NCI-H1417 (cell line): ENCODE measurements around the gene TGM5.
"Not testable (repeated sequence)": the region's sequence is repeated elsewhere in the genome, so short reads cannot be mapped to it uniquely, and the experiment has no call there.

Source experiments
- DNase-seq, 3 experiments: peaks; one replicate each; lab custom pipeline; 2025; lab: John Stamatoyannopoulos, UW

The TGM5 gene, protein sequence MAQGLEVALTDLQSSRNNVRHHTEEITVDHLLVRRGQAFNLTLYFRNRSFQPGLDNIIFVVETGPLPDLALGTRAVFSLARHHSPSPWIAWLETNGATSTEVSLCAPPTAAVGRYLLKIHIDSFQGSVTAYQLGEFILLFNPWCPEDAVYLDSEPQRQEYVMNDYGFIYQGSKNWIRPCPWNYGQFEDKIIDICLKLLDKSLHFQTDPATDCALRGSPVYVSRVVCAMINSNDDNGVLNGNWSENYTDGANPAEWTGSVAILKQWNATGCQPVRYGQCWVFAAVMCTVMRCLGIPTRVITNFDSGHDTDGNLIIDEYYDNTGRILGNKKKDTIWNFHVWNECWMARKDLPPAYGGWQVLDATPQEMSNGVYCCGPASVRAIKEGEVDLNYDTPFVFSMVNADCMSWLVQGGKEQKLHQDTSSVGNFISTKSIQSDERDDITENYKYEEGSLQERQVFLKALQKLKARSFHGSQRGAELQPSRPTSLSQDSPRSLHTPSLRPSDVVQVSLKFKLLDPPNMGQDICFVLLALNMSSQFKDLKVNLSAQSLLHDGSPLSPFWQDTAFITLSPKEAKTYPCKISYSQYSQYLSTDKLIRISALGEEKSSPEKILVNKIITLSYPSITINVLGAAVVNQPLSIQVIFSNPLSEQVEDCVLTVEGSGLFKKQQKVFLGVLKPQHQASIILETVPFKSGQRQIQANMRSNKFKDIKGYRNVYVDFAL

DNA sequence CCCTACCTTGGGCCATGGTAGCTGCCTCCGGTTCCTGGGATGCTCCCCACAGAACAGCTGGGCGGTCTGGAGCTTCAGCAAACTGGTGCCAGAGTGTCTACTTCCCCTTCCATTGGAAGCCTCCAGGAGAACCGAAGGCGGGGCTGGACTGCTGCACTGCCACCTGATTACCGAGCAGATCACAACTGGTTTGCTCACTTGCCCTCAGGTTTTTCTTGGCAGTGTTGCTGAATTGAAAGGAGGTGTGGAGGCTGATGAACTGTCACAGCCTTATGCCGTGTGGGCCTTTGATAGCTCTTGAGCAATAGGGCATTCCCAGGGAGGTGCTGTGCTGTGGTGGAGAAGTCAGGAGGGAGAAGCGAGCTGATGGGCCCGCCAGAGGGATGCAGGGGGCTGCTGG, at the start of gene TGM5:
TSS of gene TGM5 (minus strand) at position 95 of the 400 bp plus-strand sequence. CDS start at position 16, 79 bp downstream.
- DNase-seq, result no peak

DNA sequence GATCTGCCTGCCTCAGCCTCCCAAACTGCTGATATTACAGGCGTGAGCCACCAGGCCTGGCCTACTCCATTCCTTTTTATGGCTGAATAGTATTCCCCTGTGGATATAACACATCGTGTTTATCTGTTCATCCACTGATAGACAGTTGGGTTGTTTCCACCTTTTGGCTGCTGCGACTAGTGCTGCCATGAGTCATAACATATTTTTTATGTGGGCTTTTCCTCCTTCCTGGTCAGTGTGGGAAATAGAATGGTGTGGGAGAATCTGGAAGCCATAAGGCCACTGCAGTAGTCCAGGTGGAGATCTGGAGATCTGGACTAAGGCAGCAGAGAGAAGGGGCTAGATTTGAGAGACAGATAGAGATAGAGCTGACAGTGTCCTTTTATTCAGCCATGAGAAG, 47.4 kb upstream of the TGM5 start:
- no peak for DNase-seq

DNA sequence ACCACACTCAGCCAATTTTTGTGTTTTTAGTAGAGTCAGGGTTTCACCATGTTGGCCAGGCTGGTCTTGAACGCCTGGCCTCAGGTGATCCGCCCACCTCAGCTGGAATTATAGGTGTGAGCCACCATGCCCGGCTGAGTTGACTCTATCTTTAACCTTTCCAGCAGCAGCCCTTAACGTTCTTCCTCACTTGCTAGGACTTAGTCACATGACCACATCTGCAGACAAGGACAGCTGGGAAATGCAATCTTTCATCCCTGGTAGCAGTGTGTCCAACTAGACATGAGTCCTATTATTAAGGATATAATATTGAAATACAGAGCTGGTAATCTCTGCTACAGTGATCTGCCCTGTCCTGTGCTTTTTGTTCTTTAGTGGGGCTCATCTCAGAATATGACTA, 45.6 kb upstream of the TGM5 start:
- DNase-seq, result no peak

DNA sequence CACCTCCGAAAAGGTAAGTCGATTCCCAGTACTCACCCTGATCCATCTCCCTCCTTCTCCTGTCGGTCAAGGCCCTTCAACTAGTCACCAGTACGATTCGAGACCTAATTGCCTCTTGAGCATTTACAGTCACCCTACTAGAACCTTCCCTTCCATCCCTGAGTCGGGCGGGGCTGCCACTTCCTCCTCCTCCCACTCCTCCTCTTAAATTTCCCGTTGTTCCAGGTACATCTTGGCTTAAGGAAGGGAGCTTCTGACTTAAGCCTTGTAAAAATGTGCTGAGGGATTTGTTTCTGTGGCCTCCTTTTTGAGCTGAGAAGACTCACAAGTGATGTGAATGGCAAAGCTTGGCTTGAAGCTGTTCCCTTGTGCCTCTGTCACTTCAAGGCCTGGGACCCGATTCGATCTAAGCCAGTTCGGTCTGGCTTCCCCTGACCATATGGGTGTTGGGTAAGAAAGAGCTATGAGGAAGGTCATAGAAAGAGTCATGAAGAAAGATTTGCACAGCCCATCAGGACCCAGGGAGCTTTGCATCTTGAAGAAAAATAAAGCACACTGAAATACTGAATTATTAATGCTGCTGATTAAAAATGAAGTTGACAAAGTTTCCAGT, 35.6 kb upstream of the TGM5 start, which contains the start of gene TGM7:
TSS of gene TGM7 (minus strand) at position 51 of the 613 bp plus-strand sequence.
- DNase-seq, result no peak

DNA sequence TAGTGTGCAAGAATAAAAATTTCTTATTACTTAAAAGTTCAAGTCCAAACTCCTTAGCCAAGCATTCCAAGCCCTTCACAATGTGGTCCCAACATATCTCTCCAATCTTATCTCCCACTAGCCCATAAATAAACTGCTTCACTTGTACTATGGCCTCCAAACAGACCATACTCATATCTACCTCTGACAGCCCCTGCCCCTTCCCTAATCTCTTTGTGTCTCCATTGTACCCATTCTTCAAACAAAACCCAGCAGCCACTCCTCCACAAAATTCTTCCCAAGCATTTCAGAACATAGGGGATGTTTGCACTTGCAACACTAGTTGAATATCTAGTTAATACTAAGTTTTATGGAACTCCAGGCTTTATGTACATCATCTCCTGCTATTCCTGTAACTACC, 33.2 kb upstream of the TGM5 start:
- DNase-seq, result no peak

DNA sequence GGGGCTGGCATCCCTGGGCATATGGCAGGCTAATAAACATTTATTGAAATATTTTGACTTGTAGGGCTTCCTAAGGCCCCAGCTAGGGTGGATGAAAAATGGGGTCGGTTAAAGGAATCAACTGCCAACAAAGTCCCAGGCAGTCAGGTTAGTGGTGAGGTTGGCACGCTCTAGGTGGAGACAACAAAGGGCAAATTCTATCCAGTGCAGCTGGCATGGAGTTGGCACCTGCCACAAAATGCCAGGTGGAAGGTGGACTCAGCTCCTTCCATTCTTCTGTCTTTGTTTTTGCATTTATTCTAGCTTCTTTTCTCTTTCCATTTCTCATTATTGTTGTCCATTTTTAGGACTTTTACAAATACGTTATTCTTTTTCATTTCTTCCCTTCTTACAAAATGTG, 32.7 kb upstream of the TGM5 start:
- no peak for DNase-seq

DNA sequence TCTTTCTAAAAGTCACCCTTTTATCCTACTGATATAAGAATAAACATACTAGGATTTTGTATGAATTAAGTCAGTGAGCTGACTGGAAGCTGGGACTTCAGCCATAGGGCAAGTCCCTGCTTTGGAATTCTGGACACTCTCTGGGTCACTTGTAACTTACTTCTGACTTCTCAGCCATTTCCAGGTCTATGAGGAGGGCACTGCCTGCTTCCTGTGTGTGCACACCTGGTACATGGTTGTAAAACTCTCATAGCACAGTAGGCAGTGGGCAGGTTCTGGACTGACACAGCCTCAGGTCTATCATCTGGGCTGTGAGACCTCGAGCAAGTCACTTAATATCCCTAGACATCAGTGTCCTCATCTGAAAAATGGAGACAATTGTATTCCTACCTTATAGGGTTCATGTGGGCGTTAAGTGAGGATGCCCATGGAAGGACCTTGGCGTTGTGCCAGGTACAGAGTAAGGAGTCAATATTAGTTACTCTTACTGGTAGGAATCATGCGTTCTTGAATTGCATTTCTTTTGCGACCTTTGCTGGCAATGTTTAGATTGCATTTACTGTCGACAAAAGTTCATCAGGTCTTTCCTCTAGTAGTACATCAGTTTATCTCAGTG, 27.5 kb upstream of the TGM5 start:
- DNase-seq, result no peak

DNA sequence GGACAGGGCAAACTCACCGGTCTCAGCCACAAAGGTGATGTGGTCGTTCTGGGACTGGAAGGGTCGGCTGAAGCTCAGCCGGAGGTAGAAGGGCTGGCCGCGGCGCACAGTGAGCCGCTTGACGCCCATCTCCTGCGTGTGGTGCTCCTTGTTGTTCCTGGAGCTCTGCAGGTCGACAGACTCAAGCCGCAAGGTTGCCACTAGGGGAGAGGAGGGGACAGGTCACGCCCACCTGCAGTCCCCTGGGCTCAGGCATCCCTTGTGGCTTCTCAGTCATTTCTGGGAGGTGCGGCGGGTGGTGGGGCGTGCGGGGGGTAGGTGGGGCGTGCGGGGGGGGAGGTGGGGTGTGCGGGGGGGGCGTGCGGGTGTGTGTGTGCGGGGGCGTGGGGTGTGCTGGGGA, 26.7 kb upstream of the TGM5 start:
- peak in 1 of 3 experiments; percentile 5 for DNase-seq

DNA sequence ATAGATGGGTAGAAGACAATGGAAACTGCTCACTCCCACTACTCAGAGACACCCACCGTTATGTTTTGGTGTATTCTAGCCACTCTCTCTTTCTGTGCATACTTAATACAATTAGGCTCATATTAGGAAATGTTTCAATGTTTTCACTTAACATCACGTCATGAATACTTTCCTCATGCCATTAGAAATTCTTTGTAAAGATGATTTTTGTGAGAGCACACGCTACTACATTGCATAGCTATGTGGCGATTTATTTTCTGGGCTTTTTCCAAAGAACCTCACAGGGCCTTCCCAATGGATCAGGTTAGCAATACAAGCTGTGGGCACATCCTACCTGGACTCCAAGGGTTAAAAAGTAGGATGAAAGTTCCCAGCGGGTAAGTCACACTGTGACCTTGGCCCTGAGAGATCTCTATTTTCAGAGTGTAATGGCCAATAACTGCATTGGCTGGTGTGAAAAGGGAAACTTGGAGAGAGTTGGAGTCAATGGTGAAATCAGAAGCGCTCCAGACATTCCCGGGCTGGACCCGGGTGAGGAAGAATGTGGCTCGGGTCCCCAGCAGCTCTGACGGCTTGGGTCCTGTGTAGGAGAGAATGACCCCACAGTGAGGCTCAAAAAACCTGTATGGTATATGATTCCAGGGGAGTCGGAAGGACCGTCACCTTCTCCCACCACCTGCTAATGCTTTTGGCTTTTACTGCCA, 25.8 kb upstream of the TGM5 start:
- DNase-seq, result no peak

DNA sequence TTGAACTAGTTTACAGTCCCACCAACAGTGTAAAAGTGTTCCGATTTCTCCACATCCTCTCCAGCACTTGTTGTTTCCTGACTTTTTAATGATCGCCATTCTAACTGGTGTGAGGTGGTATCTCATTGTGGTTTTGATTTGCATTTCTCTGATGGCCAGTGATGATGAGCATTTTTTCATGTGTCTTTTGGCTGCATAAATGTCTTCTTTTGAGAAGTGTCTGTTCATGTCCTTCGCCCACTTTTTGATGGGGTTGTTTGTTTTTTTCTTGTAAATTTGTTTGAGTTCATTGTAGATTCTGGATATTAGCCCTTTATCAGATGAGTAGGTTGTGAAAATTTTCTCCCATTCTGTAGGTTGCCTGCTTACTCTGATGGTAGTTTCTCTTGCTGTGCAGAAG, 22.9 kb upstream of the TGM5 start:
- DNase-seq, result not testable (repeated sequence)

DNA sequence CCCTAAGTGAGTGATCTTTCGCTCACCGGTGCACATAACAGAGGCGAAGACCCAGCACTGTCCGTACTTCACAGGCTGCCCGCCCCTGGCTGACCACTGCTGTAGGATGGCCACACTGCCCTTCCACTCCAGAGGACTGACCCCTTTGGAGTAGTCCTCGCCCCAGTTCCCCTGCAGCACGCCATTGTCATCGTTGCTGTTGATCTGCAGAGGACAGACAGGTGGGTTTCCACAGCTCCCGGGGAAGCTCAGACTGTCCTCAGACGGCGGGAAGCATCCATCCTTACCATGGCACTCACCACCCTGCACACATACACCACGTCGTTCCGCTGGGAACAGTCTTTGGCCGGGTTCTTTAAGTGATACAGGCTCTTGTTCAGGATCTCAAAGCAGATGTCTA, 20.5 kb upstream of the TGM5 start:
- no peak for DNase-seq

DNA sequence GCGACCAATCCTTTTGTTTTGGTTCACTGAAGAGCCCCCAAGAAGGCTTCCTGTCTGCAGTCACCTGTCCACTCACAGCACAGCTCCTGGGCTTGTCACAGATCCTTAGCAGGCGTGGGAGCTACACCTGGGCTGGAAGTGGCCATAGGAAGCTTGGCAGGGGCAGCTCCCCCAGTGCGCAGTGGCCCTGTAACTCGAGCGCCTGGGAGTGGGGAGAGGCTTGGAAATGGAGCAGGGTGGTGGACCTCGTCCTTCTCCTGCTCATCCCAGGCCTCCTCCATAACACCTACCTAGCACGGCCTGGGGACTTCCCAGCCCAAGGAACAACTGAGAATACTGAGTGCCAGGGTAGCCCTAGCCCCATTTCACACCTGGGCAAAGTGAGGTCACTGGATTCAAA, 19.3 kb upstream of the TGM5 start:
- no peak for DNase-seq

DNA sequence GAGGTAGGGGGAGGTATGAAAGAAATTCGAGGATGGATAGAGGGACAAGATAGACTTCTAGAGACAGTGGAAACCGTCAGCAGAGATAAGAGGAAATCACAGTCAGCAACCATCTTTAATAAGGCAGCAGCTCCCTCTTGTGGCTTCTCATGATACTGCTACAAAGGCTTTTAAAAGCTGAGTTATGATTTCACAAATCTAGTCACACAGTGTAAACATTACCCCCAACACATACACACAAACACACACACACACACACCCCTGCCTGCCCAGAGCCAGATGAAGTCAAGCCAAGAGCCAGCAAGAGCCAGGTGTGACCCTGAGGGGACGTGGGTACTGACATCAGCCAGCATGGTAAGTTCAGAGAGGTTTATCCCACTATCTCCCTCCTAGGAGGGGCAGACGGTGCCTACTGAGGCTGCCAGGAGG, 18.9 kb upstream of the TGM5 start:
- DNase-seq, result peak; percentile 48 to 76 (median 51)

DNA sequence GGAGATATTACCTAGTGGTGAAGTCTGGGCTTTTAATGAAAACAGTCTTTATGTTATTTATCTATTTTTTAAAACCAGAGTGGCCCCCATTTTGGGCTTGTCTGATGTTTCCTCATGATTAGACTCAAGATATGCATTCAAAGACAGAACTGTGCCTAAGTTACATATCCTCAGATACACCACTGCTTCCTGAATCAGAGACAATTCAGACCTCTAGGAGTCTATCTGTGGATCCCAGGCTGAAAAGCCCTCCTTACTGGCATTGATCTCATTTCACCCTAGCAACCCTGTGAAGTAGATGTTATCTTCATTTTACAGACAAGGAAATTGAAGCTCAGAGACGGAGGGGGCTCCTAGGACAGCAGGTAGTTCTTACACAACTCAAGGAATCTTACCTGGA, 16.8 kb upstream of the TGM5 start:
- DNase-seq, result no peak

DNA sequence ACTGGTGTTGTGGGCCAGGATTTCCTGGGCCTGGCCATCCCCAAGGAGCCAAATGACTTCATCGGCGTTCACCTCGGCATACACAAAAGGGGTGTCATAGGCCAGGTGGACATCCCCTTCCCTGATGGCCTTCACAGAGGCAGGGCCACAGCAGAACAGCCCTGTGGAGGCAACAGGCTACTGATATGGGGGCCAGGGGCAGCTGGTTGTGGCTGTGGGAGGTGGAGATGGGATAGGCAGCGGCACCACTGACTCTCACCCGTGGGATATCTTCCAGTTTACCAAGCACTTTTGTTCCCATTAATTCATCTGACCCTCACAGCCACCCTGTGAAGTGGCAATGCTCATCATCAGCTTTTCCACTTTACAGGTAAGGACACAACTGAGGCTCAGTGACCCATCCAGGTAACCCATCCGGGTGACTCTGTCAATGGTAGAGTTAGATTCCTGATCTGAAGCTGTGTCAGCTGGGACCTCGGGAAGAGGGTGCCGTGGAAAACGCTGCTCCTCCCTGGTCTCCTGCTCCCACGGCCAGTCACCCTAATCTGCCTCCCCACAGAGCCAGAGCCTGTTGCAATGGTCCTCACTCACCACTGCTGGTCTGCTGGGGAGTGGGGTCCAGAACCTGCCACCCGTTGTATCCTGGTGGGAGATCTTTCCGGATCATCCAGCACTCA, 15.3 kb upstream of the TGM5 start:
- no peak for DNase-seq

DNA sequence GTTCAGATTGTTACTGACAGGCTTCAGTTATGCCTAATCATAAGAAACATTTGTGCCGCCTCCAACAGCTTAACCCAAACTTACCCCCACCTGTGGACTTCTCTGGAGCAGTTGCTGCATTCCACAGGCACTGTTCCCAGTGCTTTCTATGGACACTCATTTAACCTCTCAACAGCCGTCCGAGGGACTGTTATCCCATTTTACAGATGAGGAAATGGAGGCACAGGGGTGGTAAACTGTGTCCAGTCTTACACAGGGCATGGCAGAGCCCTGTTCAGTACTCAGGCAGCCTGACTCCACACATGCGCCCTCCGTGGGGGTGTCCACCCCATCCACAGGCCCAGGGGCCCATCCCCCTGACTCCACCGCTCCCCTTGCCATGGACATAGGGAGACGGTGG, 14.3 kb upstream of the TGM5 start:
- DNase-seq, result no peak

DNA sequence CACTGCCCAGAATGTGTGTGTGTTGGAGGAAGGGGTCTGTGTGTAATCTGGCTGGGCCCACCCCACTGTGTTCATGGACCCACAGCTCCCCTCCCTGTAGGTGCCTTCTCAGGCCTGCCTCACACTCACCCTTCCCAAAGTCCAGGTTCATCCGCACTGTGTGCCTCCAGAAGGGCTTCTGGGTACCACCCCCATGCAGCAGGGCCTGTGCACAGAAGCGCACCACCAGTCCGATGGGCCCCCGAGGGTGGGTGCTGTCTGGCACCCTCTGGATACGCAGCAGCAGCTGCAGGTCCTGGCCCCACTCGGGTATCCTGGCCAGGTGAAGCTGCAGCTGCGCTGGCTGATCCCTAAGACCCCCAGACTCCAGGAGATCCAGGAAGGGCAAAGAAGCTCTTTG, 12.8 kb upstream of the TGM5 start:
- DNase-seq, result no peak

DNA sequence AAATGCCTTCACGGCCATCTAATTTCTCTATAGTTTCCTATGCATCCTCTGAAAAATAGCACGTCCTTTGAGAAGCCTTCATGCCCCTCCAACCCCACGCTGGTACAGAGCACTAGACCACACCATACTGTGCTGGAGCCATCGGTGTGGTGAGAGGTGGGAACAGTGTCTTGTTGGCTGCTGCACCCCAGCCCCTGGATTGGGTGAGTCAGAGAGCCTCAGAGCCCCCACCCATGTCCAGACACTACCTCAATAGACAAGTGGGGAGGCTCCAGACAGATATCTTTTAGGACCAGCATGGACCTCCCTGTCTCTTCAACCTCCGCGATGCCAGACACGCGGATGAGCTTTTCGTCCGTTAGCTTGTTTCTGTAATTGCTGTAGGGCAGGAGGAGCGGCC, 12.1 kb upstream of the TGM5 start:
- no peak for DNase-seq

DNA sequence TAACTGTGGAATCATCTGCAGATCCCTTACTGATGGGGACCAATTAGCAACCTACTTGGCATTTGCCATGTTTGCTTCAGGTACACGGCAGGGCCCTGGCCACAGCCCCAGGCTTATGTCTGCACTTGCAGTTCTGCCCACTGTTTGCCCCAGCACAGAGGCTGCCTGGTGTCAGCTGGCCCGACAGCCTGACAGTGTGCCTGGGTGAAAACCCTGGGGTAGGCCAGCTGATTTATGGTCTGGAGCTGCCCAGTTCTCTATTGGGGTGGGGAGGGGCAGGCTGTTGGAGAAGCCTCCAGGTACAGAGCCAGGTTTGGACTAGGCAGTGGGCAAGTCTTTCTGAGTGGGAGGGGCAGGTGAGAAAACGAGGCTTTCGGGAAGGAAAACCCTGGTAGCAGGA, 11.2 kb upstream of the TGM5 start:
- no peak for DNase-seq

DNA sequence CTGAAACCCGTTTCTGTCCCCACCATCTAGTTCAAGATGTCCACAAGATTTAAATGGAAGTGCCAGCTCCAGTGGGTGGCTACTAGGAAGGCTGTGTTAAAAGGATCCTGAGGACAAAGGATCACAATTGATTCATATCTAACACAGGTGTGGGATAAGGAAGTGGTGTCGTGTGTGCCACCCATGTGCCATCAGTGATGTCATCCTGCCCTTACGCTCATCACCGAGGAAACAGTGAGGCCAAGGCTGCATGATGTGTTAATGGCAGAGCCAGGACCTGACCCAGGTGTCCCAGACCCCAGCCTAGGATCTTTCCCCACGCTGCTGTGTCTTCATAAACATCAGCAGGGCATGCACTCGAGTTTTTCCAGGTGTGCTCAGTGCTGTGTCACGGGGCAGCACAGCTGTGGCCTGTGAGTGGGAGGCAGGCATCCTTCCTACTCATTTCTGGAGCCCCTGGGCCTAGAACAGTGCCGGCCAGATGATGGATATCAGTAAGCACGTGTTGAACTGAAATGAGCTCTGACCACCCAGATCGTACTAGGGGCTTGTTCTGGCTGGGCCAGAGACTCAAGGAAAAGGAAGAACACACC, 10.6 kb upstream of the TGM5 start:
- DNase-seq, result no peak
